K562 (cell line): ENCODE measurements around the gene PPP2R1B. TPM values are rescaled to one million over a fixed set of nuclear protein-coding genes. Genes with fewer than 3 reads are reported as not detected.

Experiments used
- HDAC3 ChIP-seq: fragments of 450-650 bp; IDR thresholded peaks from 2 replicates; pipeline ENCODE4 v1.6.1; 2018; ENCODE audit warnings: borderline replicate concordance, mild to moderate bottlenecking, moderate library complexity; ENCODE audit not compliant: partially characterized antibody
- MAFF ChIP-seq: IDR thresholded peaks from 2 replicates; pipeline ENCODE4 v1.6.1; 2012; ENCODE audit warnings: low read length, improper control_type of control experiment
- MAFG ChIP-seq: fragments of 450-650 bp; conservative IDR thresholded peaks from 2 replicates; pipeline ENCODE4 v1.6.1; 2016; ENCODE audit warnings: missing genetic modification characterization, missing compliant biosample characterization
- NR2F6 ChIP-seq: fragments of 450-650 bp; formaldehyde crosslinking; IDR thresholded peaks from 2 replicates; pipeline ENCODE4 v1.4.0; 2020; ENCODE audit warnings: mild to moderate bottlenecking
- RB1 ChIP-seq: fragments of 450-650 bp; IDR thresholded peaks from 2 replicates; pipeline ENCODE4 v1.6.1; 2017; ENCODE audit warnings: low read depth, mild to moderate bottlenecking
- ZBTB17 ChIP-seq: fragments of 450-650 bp; formaldehyde crosslinking; IDR thresholded peaks from 2 replicates; pipeline ENCODE4 v1.4.0; 2020; ENCODE audit warnings: mild to moderate bottlenecking
- ZNF23 ChIP-seq: fragments of 250-450 bp; sonication (Bioruptor Pico); IDR thresholded peaks from 2 replicates; pipeline ENCODE4 v1.4.0; 2020; ENCODE audit warnings: mild to moderate bottlenecking
- ZNF3 ChIP-seq: fragments of 250-450 bp; sonication (Bioruptor Pico); IDR thresholded peaks from 2 replicates; pipeline ENCODE4 v1.5.0; 2021; ENCODE audit warnings: mild to moderate bottlenecking, moderate library complexity
- ZNF316 ChIP-seq: fragments of 450-650 bp; IDR thresholded peaks from 2 replicates; pipeline ENCODE4 v1.6.1; 2016
- polyA plus RNA-seq, 8 experiments: library from polyadenylated mRNA; depleted of rRNA in 4 of 8; stranded (reverse) in 5 of 8; unstranded in 3 of 8; fragments of >200 nt; fragmentation: Nextera tagmentation in 2 of 8; fragmentation: Illumina TruSeq in 1 of 8; extraction: Ambion mirVana in 2 of 8; extraction: Trizol in 1 of 8; gene quantifications; 2 replicates each; pipeline versions ENCODE4 v1.2.1 to v1.2.3, GENCODE V29; 2011 to 2014; ENCODE audit warnings: inconsistent platforms in 1 of 8, missing spikeins in 1 of 8
- total RNA-seq, 7 experiments: library from RNA; depleted of rRNA in 6 of 7; stranded (reverse); fragments of >200 nt in 6 of 7; fragmentation: Illumina TruSeq in 2 of 7; extraction: Trizol in 2 of 7; gene quantifications; 2 replicates each; pipeline versions ENCODE4 v1.2.1 to v1.2.3, GENCODE V29; 2011 to 2021; ENCODE audit warnings: low replicate concordance in 1 of 7
- TF ChIP-seq, protein P1 (sequence below), 2 experiments: fragments of 450-650 bp in 1 of 2; IDR thresholded peaks; 2 replicates each; pipeline ENCODE4 v1.6.1; 2011 to 2017; ENCODE audit warnings: low read depth in 2 of 2, antibody characterized with exemption in 1 of 2, borderline replicate concordance in 1 of 2, low read length in 1 of 2, mild to moderate bottlenecking in 1 of 2, mixed read lengths in 1 of 2; ENCODE audit not compliant: control insufficient read depth in 1 of 2
- TF ChIP-seq, protein P2 (sequence below): fragments of 200-800 bp; sonication (Bioruptor generic); IDR thresholded peaks from 2 replicates; pipeline ENCODE4 v1.6.1; 2016; ENCODE audit warnings: missing genetic modification characterization, missing compliant biosample characterization
- TF ChIP-seq, protein P3 (sequence below): IDR thresholded peaks from 2 replicates; pipeline ENCODE4 v1.6.1; 2012; ENCODE audit warnings: low read depth, low read length, improper control_type of control experiment, borderline replicate concordance
- TF ChIP-seq, protein P4 (sequence below): conservative IDR thresholded peaks from 2 replicates; pipeline ENCODE4 v1.6.1; 2011; ENCODE audit warnings: low read depth, mild to moderate bottlenecking, low read length; ENCODE audit not compliant: control insufficient read depth

PPP2R1B gene
- total and polyA plus RNA-seq, 9 of the 15 experiments (the other 6 are each of a cell fraction or from before 2014, with no cell fraction given): 24.6 to 68.5 (median 39.8) TPM

DNA sequence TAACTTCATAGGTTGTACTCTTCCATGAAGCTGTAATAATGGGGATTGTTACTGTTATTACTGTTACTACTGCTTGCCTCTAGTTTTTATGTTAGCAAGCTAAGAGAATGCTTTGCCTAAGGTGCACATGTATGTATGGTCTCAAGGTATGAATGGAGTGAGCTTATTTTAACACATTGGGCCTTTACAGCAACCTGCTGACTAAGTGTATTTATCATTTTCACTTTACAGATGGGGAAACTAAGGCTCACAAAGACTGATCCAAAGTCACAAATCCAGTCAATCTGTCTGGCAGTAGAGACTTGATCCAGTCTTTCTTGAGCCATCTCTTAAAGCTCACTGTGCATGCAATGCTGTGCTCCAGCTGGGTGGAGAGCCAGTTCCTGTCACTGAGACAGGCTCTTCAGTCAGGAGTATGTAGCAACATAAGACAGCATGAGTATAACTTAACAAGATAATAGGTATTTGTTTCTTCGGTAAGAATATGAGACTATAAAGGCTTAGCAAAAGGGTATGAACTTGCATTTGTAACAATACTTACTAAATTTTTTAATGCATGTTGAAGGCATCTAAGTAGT lies 66.5 kb downstream of the PPP2R1B start (continued):
- TF ChIP-seq, protein P1, sequence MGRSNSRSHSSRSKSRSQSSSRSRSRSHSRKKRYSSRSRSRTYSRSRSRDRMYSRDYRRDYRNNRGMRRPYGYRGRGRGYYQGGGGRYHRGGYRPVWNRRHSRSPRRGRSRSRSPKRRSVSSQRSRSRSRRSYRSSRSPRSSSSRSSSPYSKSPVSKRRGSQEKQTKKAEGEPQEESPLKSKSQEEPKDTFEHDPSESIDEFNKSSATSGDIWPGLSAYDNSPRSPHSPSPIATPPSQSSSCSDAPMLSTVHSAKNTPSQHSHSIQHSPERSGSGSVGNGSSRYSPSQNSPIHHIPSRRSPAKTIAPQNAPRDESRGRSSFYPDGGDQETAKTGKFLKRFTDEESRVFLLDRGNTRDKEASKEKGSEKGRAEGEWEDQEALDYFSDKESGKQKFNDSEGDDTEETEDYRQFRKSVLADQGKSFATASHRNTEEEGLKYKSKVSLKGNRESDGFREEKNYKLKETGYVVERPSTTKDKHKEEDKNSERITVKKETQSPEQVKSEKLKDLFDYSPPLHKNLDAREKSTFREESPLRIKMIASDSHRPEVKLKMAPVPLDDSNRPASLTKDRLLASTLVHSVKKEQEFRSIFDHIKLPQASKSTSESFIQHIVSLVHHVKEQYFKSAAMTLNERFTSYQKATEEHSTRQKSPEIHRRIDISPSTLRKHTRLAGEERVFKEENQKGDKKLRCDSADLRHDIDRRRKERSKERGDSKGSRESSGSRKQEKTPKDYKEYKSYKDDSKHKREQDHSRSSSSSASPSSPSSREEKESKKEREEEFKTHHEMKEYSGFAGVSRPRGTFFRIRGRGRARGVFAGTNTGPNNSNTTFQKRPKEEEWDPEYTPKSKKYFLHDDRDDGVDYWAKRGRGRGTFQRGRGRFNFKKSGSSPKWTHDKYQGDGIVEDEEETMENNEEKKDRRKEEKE (IDR thresholded peaks at IDR 0.05; ENCODE audit: borderline replicate concordance in 1 of 2, control insufficient read depth in 1 of 2, low read depth in 2 of 2, low read length in 1 of 2): no peak
- TF ChIP-seq, protein P2, sequence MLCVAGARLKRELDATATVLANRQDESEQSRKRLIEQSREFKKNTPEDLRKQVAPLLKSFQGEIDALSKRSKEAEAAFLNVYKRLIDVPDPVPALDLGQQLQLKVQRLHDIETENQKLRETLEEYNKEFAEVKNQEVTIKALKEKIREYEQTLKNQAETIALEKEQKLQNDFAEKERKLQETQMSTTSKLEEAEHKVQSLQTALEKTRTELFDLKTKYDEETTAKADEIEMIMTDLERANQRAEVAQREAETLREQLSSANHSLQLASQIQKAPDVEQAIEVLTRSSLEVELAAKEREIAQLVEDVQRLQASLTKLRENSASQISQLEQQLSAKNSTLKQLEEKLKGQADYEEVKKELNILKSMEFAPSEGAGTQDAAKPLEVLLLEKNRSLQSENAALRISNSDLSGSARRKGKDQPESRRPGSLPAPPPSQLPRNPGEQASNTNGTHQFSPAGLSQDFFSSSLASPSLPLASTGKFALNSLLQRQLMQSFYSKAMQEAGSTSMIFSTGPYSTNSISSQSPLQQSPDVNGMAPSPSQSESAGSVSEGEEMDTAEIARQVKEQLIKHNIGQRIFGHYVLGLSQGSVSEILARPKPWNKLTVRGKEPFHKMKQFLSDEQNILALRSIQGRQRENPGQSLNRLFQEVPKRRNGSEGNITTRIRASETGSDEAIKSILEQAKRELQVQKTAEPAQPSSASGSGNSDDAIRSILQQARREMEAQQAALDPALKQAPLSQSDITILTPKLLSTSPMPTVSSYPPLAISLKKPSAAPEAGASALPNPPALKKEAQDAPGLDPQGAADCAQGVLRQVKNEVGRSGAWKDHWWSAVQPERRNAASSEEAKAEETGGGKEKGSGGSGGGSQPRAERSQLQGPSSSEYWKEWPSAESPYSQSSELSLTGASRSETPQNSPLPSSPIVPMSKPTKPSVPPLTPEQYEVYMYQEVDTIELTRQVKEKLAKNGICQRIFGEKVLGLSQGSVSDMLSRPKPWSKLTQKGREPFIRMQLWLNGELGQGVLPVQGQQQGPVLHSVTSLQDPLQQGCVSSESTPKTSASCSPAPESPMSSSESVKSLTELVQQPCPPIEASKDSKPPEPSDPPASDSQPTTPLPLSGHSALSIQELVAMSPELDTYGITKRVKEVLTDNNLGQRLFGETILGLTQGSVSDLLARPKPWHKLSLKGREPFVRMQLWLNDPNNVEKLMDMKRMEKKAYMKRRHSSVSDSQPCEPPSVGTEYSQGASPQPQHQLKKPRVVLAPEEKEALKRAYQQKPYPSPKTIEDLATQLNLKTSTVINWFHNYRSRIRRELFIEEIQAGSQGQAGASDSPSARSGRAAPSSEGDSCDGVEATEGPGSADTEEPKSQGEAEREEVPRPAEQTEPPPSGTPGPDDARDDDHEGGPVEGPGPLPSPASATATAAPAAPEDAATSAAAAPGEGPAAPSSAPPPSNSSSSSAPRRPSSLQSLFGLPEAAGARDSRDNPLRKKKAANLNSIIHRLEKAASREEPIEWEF: no peak
- TF ChIP-seq ZNF3 (CRISPR knock-in tag) (no peak), MAFG (peak; percentile 38; the same call in 1 of the 2 replicates), MAFF (peak; percentile 10; the same call in 1 of the 2 replicates), HDAC3 (no peak), ZNF23 (no peak), NR2F6 (no peak), RB1 (no peak), ZNF316 (peak; percentile 86), ZBTB17 (no peak)
- TF ChIP-seq, protein P3, sequence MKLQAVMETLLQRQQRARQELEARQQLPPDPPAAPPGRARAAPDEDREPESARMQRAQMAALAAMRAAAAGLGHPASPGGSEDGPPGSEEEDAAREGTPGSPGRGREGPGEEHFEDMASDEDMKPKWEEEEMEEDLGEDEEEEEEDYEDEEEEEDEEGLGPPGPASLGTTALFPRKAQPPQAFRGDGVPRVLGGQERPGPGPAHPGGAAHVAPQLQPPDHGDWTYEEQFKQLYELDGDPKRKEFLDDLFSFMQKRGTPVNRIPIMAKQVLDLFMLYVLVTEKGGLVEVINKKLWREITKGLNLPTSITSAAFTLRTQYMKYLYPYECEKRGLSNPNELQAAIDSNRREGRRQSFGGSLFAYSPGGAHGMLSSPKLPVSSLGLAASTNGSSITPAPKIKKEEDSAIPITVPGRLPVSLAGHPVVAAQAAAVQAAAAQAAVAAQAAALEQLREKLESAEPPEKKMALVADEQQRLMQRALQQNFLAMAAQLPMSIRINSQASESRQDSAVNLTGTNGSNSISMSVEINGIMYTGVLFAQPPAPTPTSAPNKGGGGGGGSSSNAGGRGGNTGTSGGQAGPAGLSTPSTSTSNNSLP: no peak
- TF ChIP-seq, protein P4, sequence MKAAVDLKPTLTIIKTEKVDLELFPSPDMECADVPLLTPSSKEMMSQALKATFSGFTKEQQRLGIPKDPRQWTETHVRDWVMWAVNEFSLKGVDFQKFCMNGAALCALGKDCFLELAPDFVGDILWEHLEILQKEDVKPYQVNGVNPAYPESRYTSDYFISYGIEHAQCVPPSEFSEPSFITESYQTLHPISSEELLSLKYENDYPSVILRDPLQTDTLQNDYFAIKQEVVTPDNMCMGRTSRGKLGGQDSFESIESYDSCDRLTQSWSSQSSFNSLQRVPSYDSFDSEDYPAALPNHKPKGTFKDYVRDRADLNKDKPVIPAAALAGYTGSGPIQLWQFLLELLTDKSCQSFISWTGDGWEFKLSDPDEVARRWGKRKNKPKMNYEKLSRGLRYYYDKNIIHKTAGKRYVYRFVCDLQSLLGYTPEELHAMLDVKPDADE: no peak
